Uterus (tissue), 2 donors: Measurements from ENCODE around the gene AP1S1.

Source experiments
- CTCF ChIP-seq, 4 experiments: fragments of 200-600 bp in 2 of 4; fragments of 450-650 bp in 2 of 4; sonication (generic) in 2 of 4; IDR thresholded peaks; one replicate each; pipeline ENCODE4 v1.5.1; 2016 to 2019; ENCODE audit warnings: antibody characterized with exemption in 4 of 4, mild to moderate bottlenecking in 2 of 4, moderate library complexity in 1 of 4
- POLR2A ChIP-seq, 2 donors: fragments of 450-650 bp; IDR thresholded peaks; one replicate each; pipeline ENCODE4 v1.6.1; 2016; ENCODE audit warnings: antibody characterized with exemption in 2 of 2, mild to moderate bottlenecking in 1 of 2, moderate library complexity in 1 of 2

- TF ChIP-seq CTCF (IDR thresholded peaks at IDR 0.05) (no peak), POLR2A (IDR thresholded peaks at IDR 0.05) (no peak)
Observed at GRCh38 chr7:101134399-101134980, 19.8 kb upstream of the AP1S1 start.
